SK-N-SH (cell line): ENCODE results near the gene BUB1.
"Not testable (repeated sequence)": the region's sequence is repeated elsewhere in the genome, so short reads cannot be mapped to it uniquely, and the experiment has no call there.

Experiments used
- CTCF ChIP-seq: fragments of 200-600 bp; sonication (generic); IDR thresholded peaks from 2 replicates; pipeline ENCODE4 v1.6.1; 2017; ENCODE audit warnings: antibody characterized with exemption, mild to moderate bottlenecking, moderate library complexity
- EP300 ChIP-seq, 2 experiments: IDR thresholded peaks; 2 replicates each; pipeline versions ENCODE4 v1.4.0 to v1.6.1; 2012; ENCODE audit warnings: borderline replicate concordance in 1 of 2, low read depth in 1 of 2, low read length in 1 of 2
- EZH2phosphoT487 ChIP-seq: fragments of 200-600 bp; sonication (generic); IDR thresholded peaks from 2 replicates; pipeline ENCODE4 v1.6.1; 2017; ENCODE audit warnings: low read depth, mixed run types, mild to moderate bottlenecking, antibody characterized with exemption, moderate library complexity, borderline replicate concordance
- GABPA ChIP-seq: IDR thresholded peaks from 2 replicates; pipeline ENCODE4 v1.4.0; 2012; ENCODE audit warnings: low read depth, mild to moderate bottlenecking
- JUND ChIP-seq: IDR thresholded peaks from 2 replicates; pipeline ENCODE4 v1.4.0; 2012
- MEF2A ChIP-seq: IDR thresholded peaks from 2 replicates; pipeline ENCODE4 v1.4.0; 2012; ENCODE audit warnings: low read depth, borderline replicate concordance
- POLR2AphosphoS5 ChIP-seq: IDR thresholded peaks from 2 replicates; pipeline ENCODE4 v1.6.1; 2012; ENCODE audit warnings: low read depth, low read length
- REST ChIP-seq: IDR thresholded peaks from 2 replicates; pipeline ENCODE4 v1.6.1; 2012; ENCODE audit warnings: mild to moderate bottlenecking, low read depth, low read length, moderate library complexity
- RXRA ChIP-seq: IDR thresholded peaks from 2 replicates; pipeline ENCODE4 v1.4.0; 2012; ENCODE audit warnings: low read depth, mild to moderate bottlenecking, borderline replicate concordance
- SIN3A ChIP-seq: IDR thresholded peaks from 2 replicates; pipeline ENCODE4 v1.6.1; 2012; ENCODE audit warnings: low read depth, mild to moderate bottlenecking, low read length, moderate library complexity, borderline replicate concordance
- USF1 ChIP-seq: IDR thresholded peaks from 2 replicates; pipeline ENCODE4 v1.4.0; 2012; ENCODE audit warnings: low read depth, borderline replicate concordance
- USF2 ChIP-seq: fragments of 150-350 bp; IDR thresholded peaks from 2 replicates; pipeline ENCODE4 v1.6.1; 2017; ENCODE audit warnings: antibody characterized with exemption, low read length, low read depth, borderline replicate concordance

- not testable (repeated sequence) for TF ChIP-seq MEF2A; CTCF; EZH2phosphoT487; EP300 (IDR thresholded peaks at IDR 0.05; ENCODE audit: borderline replicate concordance in 1 of 2, low read depth in 1 of 2, low read length in 1 of 2); REST; USF1; POLR2AphosphoS5; SIN3A; USF2; RXRA; GABPA; JUND
Measured at GRCh38 chr2:110602139-110602538, 75.7 kb downstream of the BUB1 start.
